Measurements from ENCODE around the gene NUB1. TPM values are rescaled to one million over a fixed set of nuclear protein-coding genes. Genes with fewer than 3 reads are reported as not detected.

NUB1 gene
- total RNA-seq, 1 donor from 2014 or later = 41.6 TPM

GRCh38 chr7:151319189-151319588 is 22.4 kb upstream of the NUB1 start:
- Mint-ChIP-seq H3K9me3 (ENCODE audit: unreplicated experiment) (peaks cover 17% of the 10 kb centered on the region), H3K27ac (ENCODE audit: unreplicated experiment) (no peak overlapping the region), H3K27me3 (ENCODE audit: low read depth, unreplicated experiment) (peaks cover 7% of the 10 kb centered on the region), H3K36me3 (ENCODE audit: low read depth, unreplicated experiment) (no peaks in the 10 kb centered on the region), H3K4me1 (ENCODE audit: low read depth, unreplicated experiment) (no peaks in the 10 kb centered on the region), H3K4me3 (ENCODE audit: unreplicated experiment) (no peak overlapping the region)
- Histone ChIP-seq H2AFZ (ENCODE audit: low read depth, low read length) (no peak overlapping the region), H4K20me1 (ENCODE audit: insufficient read depth, low read length) (no peaks in the 10 kb centered on the region), H3K27ac (ENCODE audit: low read depth, low read length) (no peak overlapping the region), H3K36me3 (ENCODE audit: insufficient read depth, low read length) (no peaks in the 10 kb centered on the region), H3K4me3 (ENCODE audit: insufficient read depth, low read depth, low read length) (no peak overlapping the region), H3K9me3 (ENCODE audit: insufficient read depth, low read depth, low read length) (peaks cover 18% of the 10 kb centered on the region), H3K9ac (ENCODE audit: low read length) (no peak overlapping the region), H3K4me2 (ENCODE audit: low read length) (no peak overlapping the region), H3K4me1 (ENCODE audit: insufficient read depth, low read length) (no peaks in the 10 kb centered on the region), H3K27me3 (ENCODE audit: insufficient read depth, low read length) (peaks cover 3% of the 10 kb centered on the region), H3K79me2 (ENCODE audit: insufficient read depth, low read length) (no peaks in the 10 kb centered on the region)
- no peak for FAIRE-seq
- TF ChIP-seq CTCF (IDR thresholded peaks at IDR 0.05; ENCODE audit: insufficient read depth, low read depth, low read length) (no peak), EZH2 (IDR thresholded peaks at IDR 0.05; ENCODE audit: insufficient read depth, low read length) (no peak)
- no peak for DNase-seq (ENCODE audit: low read depth)

DNA sequence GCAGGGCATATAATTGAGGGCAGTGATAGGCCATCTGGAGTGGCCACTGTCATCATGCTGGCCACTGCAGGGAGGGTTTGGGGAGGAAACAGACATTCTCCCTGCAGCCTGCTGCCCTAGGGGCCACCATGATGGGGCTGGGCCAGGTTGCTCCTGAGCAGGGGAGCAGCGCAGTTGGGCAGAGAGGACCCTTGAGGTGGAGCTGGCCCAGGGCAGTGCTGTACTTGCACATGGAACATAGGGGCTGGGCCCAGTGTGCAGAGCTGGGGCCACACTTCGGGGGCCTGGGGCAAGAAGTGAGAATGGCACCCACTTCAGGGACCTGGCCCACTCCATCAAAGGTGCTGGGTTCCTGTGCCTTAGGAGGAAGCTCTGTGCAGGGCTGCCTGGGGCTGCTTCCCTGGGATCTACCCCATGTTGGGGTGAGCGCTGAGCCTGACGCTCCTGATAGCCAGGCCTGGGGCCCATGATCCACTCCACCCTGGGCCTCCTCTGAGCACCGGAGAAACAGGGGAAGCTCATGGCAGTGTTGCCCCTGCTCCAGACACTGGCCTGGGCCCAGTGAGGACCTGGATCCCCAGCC is 21.3 kb upstream of the NUB1 start:
- Histone ChIP-seq H2AFZ (ENCODE audit: low read depth, low read length) (no peak overlapping the region), H3K4me2 (ENCODE audit: low read length) (no peak overlapping the region), H3K4me1 (ENCODE audit: insufficient read depth, low read length) (no peaks in the 10 kb centered on the region), H3K9ac (ENCODE audit: low read length) (no peak overlapping the region), H3K27me3 (ENCODE audit: insufficient read depth, low read length) (peaks cover 6% of the 10 kb centered on the region), H3K4me3 (ENCODE audit: insufficient read depth, low read depth, low read length) (no peak overlapping the region), H3K9me3 (ENCODE audit: insufficient read depth, low read depth, low read length) (peaks cover 18% of the 10 kb centered on the region), H3K79me2 (ENCODE audit: insufficient read depth, low read length) (no peaks in the 10 kb centered on the region), H4K20me1 (ENCODE audit: insufficient read depth, low read length) (no peaks in the 10 kb centered on the region), H3K27ac (ENCODE audit: low read depth, low read length) (no peak overlapping the region), H3K36me3 (ENCODE audit: insufficient read depth, low read length) (no peaks in the 10 kb centered on the region)
- H3K4me3 Mint-ChIP-seq (ENCODE audit: unreplicated experiment) = no peak overlapping the region
- peaks cover 17% of the 10 kb centered on the region for H3K9me3 Mint-ChIP-seq (ENCODE audit: unreplicated experiment)
- DNase-seq (ENCODE audit: low read depth) = no peak
- peaks cover 7% of the 10 kb centered on the region for H3K27me3 Mint-ChIP-seq (ENCODE audit: low read depth, unreplicated experiment)
- no peak overlapping the region for H3K27ac Mint-ChIP-seq (ENCODE audit: unreplicated experiment)
- FAIRE-seq = no peak
- no peaks in the 10 kb centered on the region for H3K36me3 Mint-ChIP-seq (ENCODE audit: low read depth, unreplicated experiment)
- H3K4me1 Mint-ChIP-seq (ENCODE audit: low read depth, unreplicated experiment) = no peaks in the 10 kb centered on the region
- TF ChIP-seq EZH2 (IDR thresholded peaks at IDR 0.05; ENCODE audit: insufficient read depth, low read length) (no peak), CTCF (IDR thresholded peaks at IDR 0.05; ENCODE audit: insufficient read depth, low read depth, low read length) (no peak)

DNA sequence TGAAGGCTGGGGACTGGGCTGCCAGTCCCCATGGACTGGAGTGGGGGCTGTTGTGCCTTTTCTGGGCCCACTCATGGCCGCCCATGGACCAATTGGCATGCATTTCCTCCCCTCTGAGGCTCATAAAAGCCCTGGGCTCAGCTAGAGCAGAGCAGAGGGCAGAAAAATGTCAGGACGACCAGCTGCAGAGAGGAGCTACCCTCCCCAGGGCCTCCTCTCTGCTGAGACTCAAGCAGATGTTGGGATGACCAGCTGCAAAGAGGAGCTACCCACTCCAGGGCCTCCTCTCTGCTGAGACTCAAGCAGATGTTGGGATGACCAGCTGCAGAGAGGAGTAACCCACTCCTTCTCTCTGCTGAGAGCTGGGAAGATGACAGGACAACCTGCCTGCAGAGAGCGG is 20.3 kb upstream of the NUB1 start:
- peaks cover 17% of the 10 kb centered on the region for H3K9me3 Mint-ChIP-seq (ENCODE audit: unreplicated experiment)
- H3K4me1 Mint-ChIP-seq (ENCODE audit: low read depth, unreplicated experiment) = no peaks in the 10 kb centered on the region
- H3K36me3 Mint-ChIP-seq (ENCODE audit: low read depth, unreplicated experiment) = no peaks in the 10 kb centered on the region
- H4K20me1 ChIP-seq (ENCODE audit: insufficient read depth, low read length) = no peaks in the 10 kb centered on the region
- DNase-seq (ENCODE audit: low read depth) (no peak), FAIRE-seq (no peak)
- peaks cover 18% of the 10 kb centered on the region for H3K9me3 ChIP-seq (ENCODE audit: insufficient read depth, low read depth, low read length)
- no peaks in the 10 kb centered on the region for H3K79me2 ChIP-seq (ENCODE audit: insufficient read depth, low read length)
- peaks cover 6% of the 10 kb centered on the region for H3K27me3 ChIP-seq (ENCODE audit: insufficient read depth, low read length)
- no peak overlapping the region for H2AFZ ChIP-seq (ENCODE audit: low read depth, low read length)
- no peak overlapping the region for H3K4me3 Mint-ChIP-seq (ENCODE audit: unreplicated experiment)
- no peak overlapping the region for H3K4me2 ChIP-seq (ENCODE audit: low read length)
- TF ChIP-seq CTCF (IDR thresholded peaks at IDR 0.05; ENCODE audit: insufficient read depth, low read depth, low read length) (no peak), EZH2 (IDR thresholded peaks at IDR 0.05; ENCODE audit: insufficient read depth, low read length) (no peak)
- peaks cover 7% of the 10 kb centered on the region for H3K27me3 Mint-ChIP-seq (ENCODE audit: low read depth, unreplicated experiment)
- no peaks in the 10 kb centered on the region for H3K4me1 ChIP-seq (ENCODE audit: insufficient read depth, low read length)
- no peak overlapping the region for H3K27ac Mint-ChIP-seq (ENCODE audit: unreplicated experiment)
- H3K4me3 ChIP-seq (ENCODE audit: insufficient read depth, low read depth, low read length) = no peak overlapping the region
- H3K27ac ChIP-seq (ENCODE audit: low read depth, low read length) = no peak overlapping the region
- no peaks in the 10 kb centered on the region for H3K36me3 ChIP-seq (ENCODE audit: insufficient read depth, low read length)
- no peak overlapping the region for H3K9ac ChIP-seq (ENCODE audit: low read length)

Data from astrocyte (in vitro differentiated cells and primary cell).